ENCODE data around the gene RBM20.

- no peak for TF ChIP-seq EZH2phosphoT487 (IDR thresholded peaks at IDR 0.05; ENCODE audit: low read length)
- TF ChIP-seq, protein P1, sequence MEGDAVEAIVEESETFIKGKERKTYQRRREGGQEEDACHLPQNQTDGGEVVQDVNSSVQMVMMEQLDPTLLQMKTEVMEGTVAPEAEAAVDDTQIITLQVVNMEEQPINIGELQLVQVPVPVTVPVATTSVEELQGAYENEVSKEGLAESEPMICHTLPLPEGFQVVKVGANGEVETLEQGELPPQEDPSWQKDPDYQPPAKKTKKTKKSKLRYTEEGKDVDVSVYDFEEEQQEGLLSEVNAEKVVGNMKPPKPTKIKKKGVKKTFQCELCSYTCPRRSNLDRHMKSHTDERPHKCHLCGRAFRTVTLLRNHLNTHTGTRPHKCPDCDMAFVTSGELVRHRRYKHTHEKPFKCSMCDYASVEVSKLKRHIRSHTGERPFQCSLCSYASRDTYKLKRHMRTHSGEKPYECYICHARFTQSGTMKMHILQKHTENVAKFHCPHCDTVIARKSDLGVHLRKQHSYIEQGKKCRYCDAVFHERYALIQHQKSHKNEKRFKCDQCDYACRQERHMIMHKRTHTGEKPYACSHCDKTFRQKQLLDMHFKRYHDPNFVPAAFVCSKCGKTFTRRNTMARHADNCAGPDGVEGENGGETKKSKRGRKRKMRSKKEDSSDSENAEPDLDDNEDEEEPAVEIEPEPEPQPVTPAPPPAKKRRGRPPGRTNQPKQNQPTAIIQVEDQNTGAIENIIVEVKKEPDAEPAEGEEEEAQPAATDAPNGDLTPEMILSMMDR (IDR thresholded peaks at IDR 0.05; ENCODE audit: low read length): no peak
Measured at GRCh38 chr10:110757586-110757985, 113.5 kb downstream of the RBM20 start.

All from MM.1S (cell line).